ENCODE data around the gene MTG2.

MTG2 gene

DNA sequence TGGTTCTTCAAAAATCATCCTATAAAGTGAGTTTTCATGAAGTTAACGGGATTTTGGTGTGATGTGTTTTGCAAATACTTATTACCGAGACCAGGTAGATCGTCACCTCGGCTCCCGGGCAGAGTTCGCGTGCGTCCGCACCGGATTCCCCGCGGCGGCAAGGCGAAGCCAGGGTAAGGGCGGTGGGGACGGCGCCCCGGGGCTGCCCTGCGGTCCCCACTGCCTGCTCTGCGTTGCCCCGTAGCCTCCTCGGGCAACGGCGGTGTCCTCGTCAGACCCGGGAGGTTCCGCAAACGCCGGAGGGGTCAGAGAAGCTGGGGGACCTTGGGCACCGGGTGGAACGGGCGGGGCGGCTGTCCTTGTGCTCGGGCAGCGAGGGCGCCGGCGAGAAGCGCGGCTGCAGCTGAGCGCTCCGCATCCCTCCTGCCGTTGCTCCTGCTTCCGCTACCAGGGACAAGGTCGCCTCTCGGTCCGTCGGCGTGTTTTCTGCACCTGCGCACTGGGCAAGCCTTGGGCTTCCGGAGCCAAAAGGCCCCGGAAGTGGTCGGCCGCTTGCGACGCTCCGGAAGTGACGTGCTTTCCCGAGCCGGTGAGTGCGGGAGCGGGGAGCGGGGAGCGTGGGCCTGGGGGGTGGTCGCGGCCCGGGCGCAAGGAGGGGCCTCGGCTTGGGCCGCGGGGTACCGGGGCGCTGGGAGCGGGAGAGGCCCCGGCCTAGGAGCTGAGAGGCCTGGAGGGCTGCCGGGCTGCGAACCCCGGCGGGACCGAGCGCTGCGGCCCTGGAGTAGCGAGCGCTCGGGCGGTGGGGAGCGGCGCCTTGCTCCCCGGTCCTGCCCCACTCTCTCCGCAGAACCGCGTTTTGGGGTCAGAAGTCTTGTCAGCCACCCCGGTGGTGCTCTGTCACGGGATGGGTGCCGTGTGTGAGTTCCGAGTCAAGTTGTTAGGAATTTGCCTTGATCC lies at the start of gene MTG2:
MTG2 (plus strand) TSS at position 560 of the 957 bp plus-strand sequence. CDS start 10,393 bp downstream, outside the sequence.
- peak; percentile 88 for TF ChIP-seq MAX (IDR thresholded peaks at IDR 0.05; ENCODE audit: low read depth, low read length)
- TF ChIP-seq, protein P1, sequence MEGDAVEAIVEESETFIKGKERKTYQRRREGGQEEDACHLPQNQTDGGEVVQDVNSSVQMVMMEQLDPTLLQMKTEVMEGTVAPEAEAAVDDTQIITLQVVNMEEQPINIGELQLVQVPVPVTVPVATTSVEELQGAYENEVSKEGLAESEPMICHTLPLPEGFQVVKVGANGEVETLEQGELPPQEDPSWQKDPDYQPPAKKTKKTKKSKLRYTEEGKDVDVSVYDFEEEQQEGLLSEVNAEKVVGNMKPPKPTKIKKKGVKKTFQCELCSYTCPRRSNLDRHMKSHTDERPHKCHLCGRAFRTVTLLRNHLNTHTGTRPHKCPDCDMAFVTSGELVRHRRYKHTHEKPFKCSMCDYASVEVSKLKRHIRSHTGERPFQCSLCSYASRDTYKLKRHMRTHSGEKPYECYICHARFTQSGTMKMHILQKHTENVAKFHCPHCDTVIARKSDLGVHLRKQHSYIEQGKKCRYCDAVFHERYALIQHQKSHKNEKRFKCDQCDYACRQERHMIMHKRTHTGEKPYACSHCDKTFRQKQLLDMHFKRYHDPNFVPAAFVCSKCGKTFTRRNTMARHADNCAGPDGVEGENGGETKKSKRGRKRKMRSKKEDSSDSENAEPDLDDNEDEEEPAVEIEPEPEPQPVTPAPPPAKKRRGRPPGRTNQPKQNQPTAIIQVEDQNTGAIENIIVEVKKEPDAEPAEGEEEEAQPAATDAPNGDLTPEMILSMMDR (IDR thresholded peaks at IDR 0.05; ENCODE audit: low read depth, low read length): no peak
- TF ChIP-seq MYC (IDR thresholded peaks at IDR 0.05; ENCODE audit: low read depth, low read length): peak; percentile 94
- TF ChIP-seq POLR2A (IDR thresholded peaks at IDR 0.05; ENCODE audit: extremely low read depth, insufficient read length): peak; percentile 98
- peak; percentile 99 for DNase-seq (ENCODE audit: low read depth)
- H3K4me3 ChIP-seq (ENCODE audit: low read depth, low read length): peak within 1 kb of the TSS; percentile 99

GRCh38 chr20:62133051-62133845 lies 49.6 kb upstream of the MTG2 start:
- TF ChIP-seq MYC (IDR thresholded peaks at IDR 0.05; ENCODE audit: low read depth, low read length) (no peak), POLR2A (IDR thresholded peaks at IDR 0.05; ENCODE audit: extremely low read depth, insufficient read length) (no peak), MAX (IDR thresholded peaks at IDR 0.05; ENCODE audit: low read depth, low read length) (no peak)
- TF ChIP-seq, protein P1 (IDR thresholded peaks at IDR 0.05; ENCODE audit: low read depth, low read length): no peak
- no peak for DNase-seq (ENCODE audit: low read depth)
- no peak overlapping the region for H3K4me3 ChIP-seq (ENCODE audit: low read depth, low read length)

DNA sequence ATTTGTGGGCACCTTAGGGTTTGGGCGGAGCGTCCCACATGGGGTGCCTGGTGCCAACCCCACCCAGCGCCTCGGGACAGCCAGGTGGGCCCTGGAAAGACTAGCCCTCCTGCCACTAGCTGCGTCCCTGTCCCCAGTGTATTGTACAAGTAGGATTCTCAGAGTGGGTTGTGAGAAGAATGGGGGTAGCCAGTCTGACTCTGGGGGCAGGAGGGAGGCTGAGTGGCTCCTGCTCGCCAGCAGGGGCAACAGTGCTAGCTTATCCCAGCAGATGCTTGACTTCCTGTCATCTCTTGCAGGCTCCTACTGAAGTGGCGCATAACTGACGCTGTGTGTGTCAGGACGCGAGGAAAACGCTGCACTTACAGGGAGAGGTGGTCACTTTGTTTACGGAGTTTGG lies 49.0 kb upstream of the MTG2 start:
- TF ChIP-seq, protein P1 (IDR thresholded peaks at IDR 0.05; ENCODE audit: low read depth, low read length): peak; percentile 32
- no peak for TF ChIP-seq POLR2A (IDR thresholded peaks at IDR 0.05; ENCODE audit: extremely low read depth, insufficient read length)
- H3K4me3 ChIP-seq (ENCODE audit: low read depth, low read length): no peak overlapping the region
- peak; percentile 51 for DNase-seq (ENCODE audit: low read depth)

GRCh38 chr20:62134735-62135231 lies 48.0 kb upstream of the MTG2 start:
- H3K4me3 ChIP-seq (ENCODE audit: low read depth, low read length): no peak overlapping the region
- TF ChIP-seq POLR2A (IDR thresholded peaks at IDR 0.05; ENCODE audit: extremely low read depth, insufficient read length): peak; percentile 3
- no peak for TF ChIP-seq MAX (IDR thresholded peaks at IDR 0.05; ENCODE audit: low read depth, low read length)
- DNase-seq (ENCODE audit: low read depth): no peak

DNA sequence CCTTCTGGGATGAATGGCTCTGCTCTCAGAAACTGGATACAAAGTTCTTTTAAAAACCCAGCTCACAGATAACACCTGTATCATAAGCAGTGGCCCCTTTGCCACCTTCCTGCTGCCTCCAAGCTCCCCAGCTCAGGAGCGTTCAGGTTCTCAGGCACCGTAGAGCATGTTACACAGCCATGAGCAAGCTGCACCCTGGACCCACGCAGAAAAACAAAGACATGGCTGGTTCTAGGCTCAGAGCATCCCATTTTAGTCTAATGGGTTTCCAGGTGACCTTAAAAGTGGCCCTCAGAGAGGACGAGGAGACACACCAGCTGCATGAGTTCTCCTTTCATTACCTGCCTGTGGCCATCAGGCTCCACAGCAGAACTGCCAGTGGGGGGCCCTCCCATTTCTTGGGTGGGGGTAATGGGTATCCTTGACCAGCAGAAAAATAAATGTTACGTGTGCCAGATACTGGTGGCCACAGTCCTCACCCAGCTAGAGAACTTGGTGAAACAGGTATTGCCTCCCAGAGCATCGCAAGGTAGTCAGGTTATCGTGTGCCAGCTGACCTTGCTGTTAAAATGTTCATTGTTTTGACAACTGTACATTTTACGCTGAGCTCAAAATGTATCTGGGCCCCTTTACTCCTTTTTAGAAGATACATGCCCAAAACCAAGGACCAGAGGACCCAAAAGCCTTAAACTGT lies 47.1 kb upstream of the MTG2 start:
- TF ChIP-seq, protein P1 (IDR thresholded peaks at IDR 0.05; ENCODE audit: low read depth, low read length): no peak
- TF ChIP-seq MYC (IDR thresholded peaks at IDR 0.05; ENCODE audit: low read depth, low read length): no peak
- no peak for TF ChIP-seq MAX (IDR thresholded peaks at IDR 0.05; ENCODE audit: low read depth, low read length)
- no peak for TF ChIP-seq POLR2A (IDR thresholded peaks at IDR 0.05; ENCODE audit: extremely low read depth, insufficient read length)
- no peak overlapping the region for H3K4me3 ChIP-seq (ENCODE audit: low read depth, low read length)
- DNase-seq (ENCODE audit: low read depth): no peak

Data from NB4 (cell line).